OCI-LY7 (cell line): ENCODE results near the gene CNBP. TPM values are rescaled to one million over a fixed set of nuclear protein-coding genes. Genes with fewer than 3 reads are reported as not detected.
A peak's percentile ranks its signal among the peaks of the same experiment; 100 is the strongest.

Source experiments
- BruUV-seq: library from RNA; stranded (reverse); fragments of 400-500 nt; replicated peaks from 2 replicates; lab custom pipeline; 2021; lab: Mats Ljungman, UMichigan
- CTCF ChIA-PET: fragments of 300-600 bp; sonication (Branson Sonifier 250); formaldehyde crosslinking; loops from one replicate; lab custom pipeline; 2022; ENCODE audit warnings: antibody characterized with exemption; ENCODE audit not compliant: unreplicated experiment; lab: Charles Lee
- POLR2A ChIA-PET: fragments of 300-600 bp; sonication (Branson Sonifier 250); formaldehyde crosslinking; loops from one replicate; lab custom pipeline; 2022; ENCODE audit warnings: antibody characterized with exemption; lab: Charles Lee
- DNase-seq: peaks from one replicate; pipeline ENCODE4 v3.0.0-alpha.2; 2015; ENCODE audit warnings: low spot score
- H2AFZ ChIP-seq: fragments of 200-600 bp; sonication (generic), shearing (Covaris generic); 2 replicates; pipeline ENCODE4 v1.6.1; 2014; ENCODE audit warnings: mild to moderate bottlenecking, antibody characterized with exemption, low read length, moderate library complexity
- H3K27ac ChIP-seq: fragments of 200-600 bp; sonication (generic); 2 replicates; pipeline ENCODE4 v1.5.1; 2014; ENCODE audit warnings: mixed run types, low read depth, mild to moderate bottlenecking, moderate library complexity, low read length, inconsistent platforms; ENCODE audit not compliant: poor library complexity, severe bottlenecking
- H3K36me3 ChIP-seq: fragments of 200-600 bp; sonication (generic); 2 replicates; pipeline ENCODE4 v1.6.1; 2014; ENCODE audit warnings: mild to moderate bottlenecking, antibody characterized with exemption, low read length, moderate library complexity, mixed read lengths; ENCODE audit not compliant: insufficient read depth
- H3K4me1 ChIP-seq: fragments of 200-600 bp; sonication (generic); 2 replicates; pipeline ENCODE4 v1.5.1; 2014; ENCODE audit warnings: mild to moderate bottlenecking, low read length; ENCODE audit not compliant: insufficient read depth, poor library complexity, severe bottlenecking
- H3K4me2 ChIP-seq: fragments of 200-600 bp; sonication (generic); 2 replicates; pipeline ENCODE4 v1.6.1; 2014; ENCODE audit warnings: mild to moderate bottlenecking, low read length
- H3K4me3 ChIP-seq: fragments of 200-600 bp; sonication (generic); 2 replicates; pipeline ENCODE4 v1.5.1; 2014; ENCODE audit warnings: mild to moderate bottlenecking, low read depth, low read length; ENCODE audit not compliant: poor library complexity, severe bottlenecking
- H3K79me2 ChIP-seq: fragments of 200-600 bp; sonication (generic); 2 replicates; pipeline ENCODE4 v1.6.1; 2016; ENCODE audit warnings: low read depth, mild to moderate bottlenecking, low read length, moderate library complexity, mixed read lengths; ENCODE audit not compliant: insufficient read depth
- H3K9me2 ChIP-seq: fragments of 200-600 bp; sonication (generic); 2 replicates; pipeline ENCODE4 v1.6.1; 2016; ENCODE audit warnings: mild to moderate bottlenecking, low read length, mixed read lengths; ENCODE audit not compliant: insufficient read depth
- H3K9me3 ChIP-seq: fragments of 200-600 bp; sonication (generic); 2 replicates; pipeline ENCODE4 v1.6.1; 2014; ENCODE audit warnings: mild to moderate bottlenecking, mixed run types, low read length, mixed read lengths
- H4K20me1 ChIP-seq: fragments of 200-600 bp; sonication (generic); 2 replicates; pipeline ENCODE4 v1.6.1; 2014; ENCODE audit warnings: mild to moderate bottlenecking, antibody characterized with exemption, low read length, moderate library complexity, mixed read lengths; ENCODE audit not compliant: insufficient read depth
- CTCF ChIP-seq: fragments of 200-600 bp; sonication (generic); conservative IDR thresholded peaks from 2 replicates; pipeline ENCODE4 v1.5.1; 2014; ENCODE audit warnings: mild to moderate bottlenecking, antibody characterized with exemption, low read length, moderate library complexity, mixed read lengths
- EZH2phosphoT487 ChIP-seq: fragments of 200-600 bp; sonication (generic); IDR thresholded peaks from 2 replicates; pipeline ENCODE4 v1.6.1; 2018; ENCODE audit warnings: low read depth, borderline replicate concordance, mild to moderate bottlenecking, mixed run types, antibody characterized with exemption, low read length, moderate library complexity, mixed read lengths
- intact Hi-C: fragments of 100-400 bp; cut with micrococcal nuclease; formaldehyde crosslinking; loops from one replicate; pipeline ENCODE4 v1.10.0; 2022; ENCODE audit not compliant: unreplicated experiment
- total RNA-seq, 2 experiments: library from RNA; depleted of rRNA in 1 of 2; stranded (reverse); fragments of >200 nt in 1 of 2; shearing (Covaris generic) in 1 of 2; gene quantifications; 2 replicates each; pipeline ENCODE4 v1.2.3, GENCODE V29; 2014 to 2022

The CNBP gene
- total RNA-seq, 2 experiments from 2014 or later, result 324 to 336 TPM

GRCh38 chr3:129123314-129124060, 60.2 kb downstream of the CNBP start:
- peaks cover 19% of the 10 kb centered on the region for H3K79me2 ChIP-seq
- H3K27ac ChIP-seq, result peak overlapping the region; percentile 48
- ChIA-PET CTCF (interaction anchor here (1.1 kb wide), 1 partner anchor 12 kb away, joined by 3 read pairs; no protein-coding TSS in a partner anchor), POLR2A (interaction anchor here (0.6 to 0.9 kb wide), 3 partner anchors 12 to 101 kb away, joined by 3 to 7 read pairs (median 4); no protein-coding TSS in a partner anchor)
- no peak overlapping the region; the same call in 1 of the 2 replicates for H2AFZ ChIP-seq
- peak overlapping the region; percentile 23 for H3K4me3 ChIP-seq
- BruUV-seq, result no TSS peak
- H3K36me3 ChIP-seq, result peaks cover 23% of the 10 kb centered on the region
- intact Hi-C loops, result loop anchor here (5.0 kb wide), 1 partner anchor 109 kb away; no protein-coding TSS in a partner anchor
- H3K9me3 ChIP-seq, result no peaks in the 10 kb centered on the region
- H3K4me2 ChIP-seq, result peak overlapping the region; percentile 64
- TF ChIP-seq CTCF (no peak), EZH2phosphoT487 (no peak)
- DNase-seq, result peak; percentile 42
- H3K9me2 ChIP-seq, result no peaks in the 10 kb centered on the region
- no peaks in the 10 kb centered on the region for H4K20me1 ChIP-seq
- peaks cover 38% of the 10 kb centered on the region for H3K4me1 ChIP-seq

- CTCF ChIA-PET, result interaction anchor here (0.6 to 1.1 kb wide), 6 partner anchors 13 to 195 kb away, joined by 3 to 8 read pairs (median 4); no protein-coding TSS in a partner anchor
- Histone ChIP-seq H3K79me2 (peaks cover 24% of the 10 kb centered on the region), H2AFZ (no peak overlapping the region), H3K4me2 (peak overlapping the region; percentile 64), H3K4me3 (peak overlapping the region; percentile 61), H3K9me2 (no peaks in the 10 kb centered on the region), H4K20me1 (no peaks in the 10 kb centered on the region), H3K9me3 (no peaks in the 10 kb centered on the region), H3K36me3 (peaks cover 28% of the 10 kb centered on the region; the same call in 1 of the 2 replicates), H3K4me1 (peaks cover 48% of the 10 kb centered on the region), H3K27ac (peak overlapping the region; percentile 48)
- no peak for DNase-seq
- intact Hi-C loops, result loop anchor here (5.0 kb wide), 1 partner anchor 110 kb away; no protein-coding TSS in a partner anchor
- TF ChIP-seq EZH2phosphoT487, result no peak
- TF ChIP-seq CTCF, result no peak
- POLR2A ChIA-PET, result interaction anchor here (0.6 to 1.6 kb wide), 10 partner anchors 13 to 483 kb away, joined by 3 to 8 read pairs (median 3); no protein-coding TSS in a partner anchor
- BruUV-seq, result no TSS peak
Observed at GRCh38 chr3:129122412-129123011, 61.2 kb downstream of the CNBP start.
